ENCODE measurements around the gene NR6A1.

The NR6A1 gene

GRCh38 chr9:124500028-124500795, 270.9 kb downstream of the NR6A1 start:
- TF ChIP-seq, protein P1, sequence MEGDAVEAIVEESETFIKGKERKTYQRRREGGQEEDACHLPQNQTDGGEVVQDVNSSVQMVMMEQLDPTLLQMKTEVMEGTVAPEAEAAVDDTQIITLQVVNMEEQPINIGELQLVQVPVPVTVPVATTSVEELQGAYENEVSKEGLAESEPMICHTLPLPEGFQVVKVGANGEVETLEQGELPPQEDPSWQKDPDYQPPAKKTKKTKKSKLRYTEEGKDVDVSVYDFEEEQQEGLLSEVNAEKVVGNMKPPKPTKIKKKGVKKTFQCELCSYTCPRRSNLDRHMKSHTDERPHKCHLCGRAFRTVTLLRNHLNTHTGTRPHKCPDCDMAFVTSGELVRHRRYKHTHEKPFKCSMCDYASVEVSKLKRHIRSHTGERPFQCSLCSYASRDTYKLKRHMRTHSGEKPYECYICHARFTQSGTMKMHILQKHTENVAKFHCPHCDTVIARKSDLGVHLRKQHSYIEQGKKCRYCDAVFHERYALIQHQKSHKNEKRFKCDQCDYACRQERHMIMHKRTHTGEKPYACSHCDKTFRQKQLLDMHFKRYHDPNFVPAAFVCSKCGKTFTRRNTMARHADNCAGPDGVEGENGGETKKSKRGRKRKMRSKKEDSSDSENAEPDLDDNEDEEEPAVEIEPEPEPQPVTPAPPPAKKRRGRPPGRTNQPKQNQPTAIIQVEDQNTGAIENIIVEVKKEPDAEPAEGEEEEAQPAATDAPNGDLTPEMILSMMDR (IDR thresholded peaks at IDR 0.05; ENCODE audit: low read depth, low read length, missing control alignments) = no peak
- no peak overlapping the region for H3K27ac ChIP-seq
- in situ Hi-C loops (cut with HindIII; ENCODE audit: low pct_ligation_motif_present, low sequenced_read_pairs) = no loop called here
- H3K36me3 ChIP-seq (replicated peaks) = no peaks in the 10 kb centered on the region
- H3K4me3 ChIP-seq (ENCODE audit: low read depth, low read length) = no peak overlapping the region
- no peak for DNase-seq
- peaks cover 61% of the 10 kb centered on the region for H3K27me3 ChIP-seq (replicated peaks)

DNA sequence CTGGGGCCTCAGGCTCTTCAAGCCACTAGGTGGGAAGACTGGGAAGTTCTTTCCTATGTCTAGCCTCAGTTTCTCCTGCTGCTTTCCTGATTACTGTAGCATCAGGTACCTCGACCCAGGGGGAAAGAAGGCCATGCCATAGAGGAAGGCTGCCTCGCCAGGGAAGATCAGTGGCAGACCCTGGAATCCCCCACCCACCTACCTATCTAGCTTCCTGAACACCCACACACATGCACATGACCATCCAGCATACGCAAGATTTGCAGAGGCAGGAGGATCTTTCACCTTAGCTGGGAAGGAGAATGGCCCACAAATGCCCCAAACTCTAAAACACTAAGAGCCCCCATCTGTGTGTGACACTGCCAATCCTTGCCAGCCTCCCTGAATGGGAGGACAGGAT, 271.9 kb downstream of the NR6A1 start:
- H3K27ac ChIP-seq = no peak overlapping the region
- in situ Hi-C loops (cut with HindIII; ENCODE audit: low pct_ligation_motif_present, low sequenced_read_pairs) = no loop called here
- no peak for DNase-seq
- H3K36me3 ChIP-seq (replicated peaks) = no peaks in the 10 kb centered on the region
- H3K27me3 ChIP-seq (replicated peaks) = peaks cover 54% of the 10 kb centered on the region
- TF ChIP-seq, protein P1 (IDR thresholded peaks at IDR 0.05; ENCODE audit: low read depth, low read length, missing control alignments) = no peak
- H3K4me3 ChIP-seq (ENCODE audit: low read depth, low read length) = no peak overlapping the region

- DNase-seq = no peak
- in situ Hi-C loops (cut with HindIII; ENCODE audit: low pct_ligation_motif_present, low sequenced_read_pairs) = no loop called here
- no peak overlapping the region for H3K27ac ChIP-seq
- H3K27me3 ChIP-seq (replicated peaks) = peaks cover 48% of the 10 kb centered on the region
- H3K36me3 ChIP-seq (replicated peaks) = no peaks in the 10 kb centered on the region
- H3K4me3 ChIP-seq (ENCODE audit: low read depth, low read length) = no peak overlapping the region
- TF ChIP-seq, protein P1 (IDR thresholded peaks at IDR 0.05; ENCODE audit: low read depth, low read length, missing control alignments) = no peak
These were observed 272.5 kb downstream of the NR6A1 start for GRCh38 chr9:124498499-124499146.

DNA sequence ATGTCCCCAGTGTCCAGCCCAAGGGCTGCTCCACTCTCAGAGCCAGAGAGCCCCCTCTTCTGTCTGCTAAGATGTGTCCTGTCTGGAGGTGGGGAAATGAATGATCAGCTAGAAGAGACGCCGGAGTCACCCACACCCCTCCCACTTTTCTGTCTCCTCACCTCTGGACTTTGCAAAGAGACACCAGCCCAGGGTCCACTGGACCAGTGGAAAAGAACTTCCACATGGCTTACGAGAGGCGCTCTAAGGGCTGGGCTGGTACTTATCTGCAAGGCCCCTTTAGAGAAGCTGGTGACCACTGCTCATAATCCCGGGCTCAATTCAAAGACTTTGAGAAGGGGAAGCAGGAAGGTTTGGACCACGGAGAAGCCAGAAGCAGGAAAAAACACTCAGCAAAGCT, 273.1 kb downstream of the NR6A1 start:
- DNase-seq = no peak
- TF ChIP-seq, protein P1 (IDR thresholded peaks at IDR 0.05; ENCODE audit: low read depth, low read length, missing control alignments) = no peak
- no peak overlapping the region for H3K27ac ChIP-seq
- peaks cover 44% of the 10 kb centered on the region for H3K27me3 ChIP-seq (replicated peaks)
- no peaks in the 10 kb centered on the region for H3K36me3 ChIP-seq (replicated peaks)
- no peak overlapping the region for H3K4me3 ChIP-seq (ENCODE audit: low read depth, low read length)
- in situ Hi-C loops (cut with HindIII; ENCODE audit: low pct_ligation_motif_present, low sequenced_read_pairs) = no loop called here

DNA sequence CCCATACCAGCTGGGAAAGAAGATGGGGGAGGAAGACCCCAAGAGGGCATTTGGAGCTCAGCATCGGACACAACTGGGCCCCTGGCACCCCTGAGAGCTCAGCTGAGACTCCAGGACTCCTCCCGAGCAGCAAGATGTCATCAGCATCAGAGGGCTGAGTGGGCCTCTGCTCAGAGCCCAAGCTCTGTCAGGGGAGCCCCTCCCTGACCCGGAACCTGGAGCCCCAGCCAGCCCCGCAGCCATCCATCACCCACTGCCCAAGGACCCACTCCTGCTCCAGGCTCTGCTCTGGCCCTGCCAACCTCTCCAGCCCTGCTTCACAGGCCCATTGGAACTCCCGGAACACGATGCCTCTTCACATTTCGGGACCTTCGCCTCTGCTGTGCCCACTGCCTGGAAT, 273.7 kb downstream of the NR6A1 start:
- Histone ChIP-seq H3K4me3 (ENCODE audit: low read depth, low read length) (no peak overlapping the region), H3K27ac (no peak overlapping the region), H3K36me3 (replicated peaks) (no peaks in the 10 kb centered on the region), H3K27me3 (replicated peaks) (peaks cover 40% of the 10 kb centered on the region)
- TF ChIP-seq, protein P1 (IDR thresholded peaks at IDR 0.05; ENCODE audit: low read depth, low read length, missing control alignments) = no peak
- no peak for DNase-seq
- in situ Hi-C loops (cut with HindIII; ENCODE audit: low pct_ligation_motif_present, low sequenced_read_pairs) = no loop called here
